Activated CD4-positive, alpha-beta T cell treated with anti-CD3 and anti-CD28 coated beads, Interleukin-2, Interleukin-6, amounts not matched to agents 100 ng/mL and 50 ng/mL, durations not matched to agents 16 hours and 8 hours (primary cell): ENCODE measurements around the gene FANCI.

Experiments
- DNase-seq: peaks from one replicate; pipeline ENCODE4 v3.0.0-alpha.2; 2020

The FANCI gene

DNA sequence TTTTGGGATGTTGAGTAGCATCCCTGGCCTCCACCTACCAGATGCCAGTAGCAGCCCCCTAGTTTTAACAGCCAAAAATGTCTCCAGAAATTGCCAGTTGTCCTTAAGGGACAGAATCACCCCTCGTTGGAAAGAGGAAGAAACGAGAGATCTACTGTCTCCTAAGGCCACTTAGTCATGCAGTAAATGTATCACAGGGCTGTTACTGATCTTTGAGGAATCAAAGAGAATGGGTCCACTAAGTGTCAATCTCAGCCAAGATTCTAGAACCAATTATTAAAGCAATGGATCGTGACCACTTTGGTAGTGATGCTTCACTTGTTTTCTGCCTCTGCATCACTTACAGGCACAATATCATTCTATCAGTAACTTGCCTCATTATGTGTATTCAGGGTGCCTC lies 64.5 kb downstream of the FANCI start:
- no peak for DNase-seq

DNA sequence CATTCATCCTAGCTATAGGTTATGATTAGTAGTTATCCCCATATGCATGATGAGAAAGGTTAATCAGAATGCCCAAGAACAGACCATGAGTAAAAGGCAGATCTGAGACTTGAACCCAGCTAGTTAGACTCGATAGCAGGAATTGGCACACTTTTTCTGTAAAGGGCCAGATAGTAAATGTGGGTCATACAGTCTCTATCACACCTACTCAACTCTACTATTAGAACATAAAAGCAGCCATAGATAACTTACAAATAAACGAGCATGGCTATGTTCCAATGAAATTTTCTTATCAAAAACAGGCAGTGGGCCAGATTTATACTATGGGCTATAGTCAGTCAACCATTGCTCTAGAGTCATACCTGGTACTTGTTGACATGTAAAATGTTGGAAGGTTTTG lies 66.2 kb downstream of the FANCI start:
- no peak for DNase-seq

DNA sequence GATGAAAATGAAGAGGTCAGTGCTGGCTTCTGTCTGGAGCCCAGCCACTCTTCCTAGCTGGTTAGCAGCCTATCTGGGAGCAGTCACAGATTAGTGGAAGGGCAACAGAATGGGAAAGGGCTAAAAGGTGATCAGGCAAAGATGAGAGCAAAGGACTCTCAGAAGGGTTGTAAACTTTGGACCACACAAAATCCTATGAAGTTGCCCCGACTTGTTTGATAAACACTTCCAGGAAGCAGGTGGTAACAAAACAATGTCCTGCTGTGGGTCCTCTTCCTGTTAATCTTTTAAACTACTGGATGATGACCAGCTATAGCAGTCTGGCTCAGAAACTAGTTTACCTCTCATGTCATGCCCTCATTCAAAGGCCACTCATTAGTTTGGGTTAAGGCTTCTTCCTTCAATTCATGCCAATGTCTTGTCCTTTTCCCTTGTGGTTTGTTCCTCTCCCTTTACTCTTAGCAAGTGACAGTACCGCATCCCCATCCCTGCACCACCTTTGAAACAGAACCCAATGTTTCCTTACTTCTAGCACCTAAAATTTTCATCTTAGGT lies 71.7 kb downstream of the FANCI start:
- DNase-seq, result no peak

DNA sequence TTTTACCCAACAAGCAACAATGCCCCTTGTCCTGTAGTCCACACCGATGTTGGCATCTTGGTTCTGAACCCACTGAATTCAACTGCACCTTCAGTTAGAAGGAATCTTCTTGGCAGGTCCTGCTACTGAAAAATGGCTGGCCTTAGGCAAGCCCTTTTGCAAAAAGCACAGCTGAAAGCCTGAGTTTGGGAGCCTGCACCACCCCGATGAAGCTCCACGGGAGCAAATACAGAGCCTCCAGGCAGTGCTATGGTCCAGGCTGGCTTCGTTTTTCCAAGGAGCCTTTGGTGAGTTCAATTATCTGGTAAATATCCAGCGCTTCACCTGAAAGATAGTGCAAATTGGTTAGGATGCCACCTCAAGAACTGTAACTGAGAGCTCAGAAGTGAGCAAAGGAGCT lies 72.7 kb downstream of the FANCI start:
- DNase-seq, result no peak

DNA sequence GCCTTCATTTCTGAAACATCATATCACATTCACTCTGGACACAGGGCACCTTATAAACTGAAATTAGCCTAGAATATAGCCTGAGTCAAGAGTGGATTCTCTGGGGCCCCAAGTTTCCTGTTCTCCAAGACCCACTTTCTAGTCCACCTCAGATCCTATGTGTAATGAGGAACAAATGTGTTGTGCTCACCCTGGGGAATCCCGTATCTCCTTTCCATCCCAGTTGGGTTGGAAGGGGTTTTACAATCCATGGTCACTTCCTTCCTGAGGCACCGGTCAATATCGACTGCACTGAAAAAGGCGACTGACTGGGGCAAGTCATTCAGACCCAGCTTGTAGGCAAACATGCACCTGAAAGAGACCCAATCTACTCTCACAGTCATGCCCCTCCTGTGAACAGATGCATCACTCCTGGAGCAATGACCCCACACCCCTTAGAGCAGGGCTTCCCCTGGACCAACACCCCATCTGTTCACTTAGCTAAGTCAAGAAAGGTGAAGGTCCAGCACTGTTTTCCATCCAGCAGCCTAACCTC lies 73.5 kb downstream of the FANCI start:
- DNase-seq, result no peak

DNA sequence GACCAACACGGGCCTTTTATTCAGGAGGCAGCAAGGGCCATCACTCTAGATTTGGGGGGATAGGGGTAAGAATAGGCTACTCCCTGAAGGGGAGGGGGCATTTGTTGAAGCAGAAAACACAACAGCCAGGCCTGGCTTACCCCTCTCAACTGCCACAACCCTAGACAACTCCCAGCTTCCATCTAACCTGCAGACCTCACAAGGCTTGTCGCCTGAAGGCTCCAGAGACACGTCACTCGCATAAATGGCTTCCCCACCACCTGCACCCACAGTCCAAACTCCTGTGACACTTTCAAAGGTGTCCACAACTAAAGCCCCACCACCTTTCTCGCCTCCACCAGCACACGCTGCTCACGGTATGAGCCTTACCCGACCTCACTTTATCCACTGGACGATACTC lies 75.9 kb downstream of the FANCI start:
- no peak for DNase-seq

DNA sequence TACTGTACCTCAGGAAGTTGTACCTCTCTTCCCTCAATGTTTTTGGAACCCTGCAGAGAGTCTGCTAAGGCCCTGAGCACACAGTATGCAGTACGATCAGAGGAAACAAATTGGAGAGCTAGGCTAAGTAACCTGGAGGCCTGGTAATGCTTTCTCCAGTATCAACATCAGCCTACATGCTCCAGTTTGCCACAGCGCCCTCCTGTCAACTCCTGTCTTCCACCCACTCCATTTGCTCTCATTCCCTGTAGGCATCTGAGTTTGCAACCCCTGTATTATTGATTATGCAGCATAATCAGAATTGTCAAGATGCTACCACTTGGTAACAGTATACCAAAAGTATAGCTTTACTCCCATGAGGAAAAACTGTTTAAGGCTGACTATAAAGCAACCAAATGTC lies 76.4 kb downstream of the FANCI start:
- no peak for DNase-seq

DNA sequence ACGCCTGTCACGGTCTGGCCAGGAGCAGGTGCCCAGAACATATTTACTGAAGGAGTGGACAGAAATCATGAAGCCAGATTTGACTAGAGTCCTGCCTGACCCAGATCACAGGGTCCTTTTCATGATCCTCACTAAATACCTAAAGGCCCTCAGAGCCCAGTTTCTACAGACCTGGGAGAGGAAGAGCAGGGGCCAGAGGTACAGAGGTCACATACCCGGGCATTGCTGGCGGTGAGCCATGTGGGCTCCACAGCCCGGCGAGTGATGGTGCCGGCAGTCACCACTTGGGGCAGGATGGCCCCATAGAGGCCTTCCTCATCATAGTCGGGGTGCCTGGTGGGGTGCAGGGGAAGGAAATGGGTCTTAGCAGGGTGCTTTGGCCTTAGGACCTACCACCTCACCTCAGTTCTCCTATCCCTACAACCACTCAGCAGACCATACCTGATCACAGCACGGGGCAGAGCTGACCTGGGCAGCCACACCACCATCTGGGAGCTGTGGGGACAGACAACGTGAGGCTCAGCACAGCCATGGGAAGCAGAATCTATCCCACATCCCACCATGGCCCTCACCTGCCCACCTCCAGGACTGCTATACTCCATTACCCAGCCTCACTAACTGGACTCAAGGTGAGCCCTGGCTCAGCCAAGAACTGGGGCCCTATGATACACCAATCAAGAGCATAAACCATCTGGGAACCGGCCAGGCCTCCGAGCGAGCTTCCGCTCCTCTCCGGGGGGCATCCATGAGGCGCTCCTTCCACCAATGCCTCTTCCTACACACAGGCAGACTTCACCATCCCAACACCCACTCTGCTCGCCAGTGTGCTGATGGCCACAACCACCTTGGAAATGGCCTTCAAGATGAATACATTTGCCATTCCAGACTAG lies 78.0 kb downstream of the FANCI start:
- DNase-seq, result no peak

DNA sequence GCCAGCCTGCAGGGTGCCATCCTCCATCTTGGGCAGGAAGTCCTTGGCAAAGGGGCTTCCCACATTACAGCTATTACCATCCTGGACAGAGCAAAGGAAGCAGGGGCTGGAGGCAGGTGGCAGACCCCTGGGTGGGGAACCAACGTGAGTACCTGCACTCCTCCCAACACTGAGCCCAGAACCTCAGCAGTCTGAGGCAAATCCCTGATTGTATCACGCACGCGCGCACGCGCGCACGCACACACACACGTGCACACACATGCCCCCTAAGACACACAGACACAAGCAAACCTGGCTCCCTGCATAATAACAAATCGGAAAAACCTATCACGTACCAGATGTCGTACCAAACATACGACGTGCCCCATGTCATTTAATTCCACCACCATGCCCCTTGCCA lies 79.0 kb downstream of the FANCI start:
- no peak for DNase-seq

DNA sequence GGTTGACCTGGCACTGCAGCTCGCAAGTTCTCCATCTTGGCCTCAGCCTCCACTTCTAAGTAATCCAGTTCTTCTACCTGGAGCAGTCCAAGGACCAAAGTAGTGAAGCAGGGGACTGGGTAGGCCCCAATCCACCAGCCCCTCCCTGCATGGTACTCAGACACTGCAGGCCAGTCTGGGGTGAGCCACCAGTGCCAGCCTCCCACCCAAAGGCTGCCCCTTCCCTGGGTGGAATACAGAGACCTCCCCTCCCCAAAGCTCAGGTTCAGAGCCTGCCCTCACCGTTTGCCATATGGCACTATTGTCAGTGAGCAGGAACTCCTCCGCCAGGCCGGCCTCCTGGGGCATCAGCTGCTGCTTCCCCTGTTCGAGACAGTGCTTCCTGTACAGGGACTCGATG lies 80.0 kb downstream of the FANCI start:
- no peak for DNase-seq

DNA sequence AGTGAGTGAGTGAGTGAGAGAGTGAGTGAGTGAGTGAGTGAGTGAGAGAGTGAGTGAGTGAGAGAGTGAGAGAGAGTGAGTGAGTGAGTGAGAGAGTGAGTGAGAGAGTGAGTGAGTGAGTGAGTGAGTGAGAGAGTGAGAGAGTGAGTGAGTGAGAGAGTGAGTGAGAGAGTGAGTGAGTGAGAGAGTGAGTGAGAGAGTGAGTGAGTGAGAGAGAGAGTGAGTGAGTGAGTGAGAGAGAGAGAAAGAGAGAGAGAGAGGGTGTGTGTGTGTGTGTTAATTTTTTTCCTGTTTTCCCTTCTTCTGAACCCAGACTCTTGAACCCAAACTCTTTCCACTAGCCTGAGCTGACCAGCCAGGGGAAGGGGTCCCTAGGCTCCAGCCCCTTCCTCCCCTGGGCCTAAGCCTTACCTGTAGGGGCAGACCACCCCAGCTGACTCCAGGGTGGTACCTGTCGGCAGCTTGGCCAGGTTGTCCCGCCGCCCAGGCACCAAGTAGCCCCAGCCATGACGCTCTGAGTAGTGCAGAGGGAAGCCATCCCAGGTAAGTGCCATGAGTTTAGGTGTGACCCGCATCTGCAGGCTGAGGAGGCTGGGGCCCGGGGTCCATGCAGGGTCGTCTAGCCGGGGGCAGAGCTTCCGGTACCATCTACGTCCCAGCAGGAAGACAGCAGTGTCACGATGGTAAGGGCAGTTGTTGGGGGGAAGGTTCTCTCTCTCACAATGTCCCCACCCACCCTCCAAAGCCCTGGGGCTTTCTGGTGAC lies 81.4 kb downstream of the FANCI start:
- DNase-seq, result no peak

DNA sequence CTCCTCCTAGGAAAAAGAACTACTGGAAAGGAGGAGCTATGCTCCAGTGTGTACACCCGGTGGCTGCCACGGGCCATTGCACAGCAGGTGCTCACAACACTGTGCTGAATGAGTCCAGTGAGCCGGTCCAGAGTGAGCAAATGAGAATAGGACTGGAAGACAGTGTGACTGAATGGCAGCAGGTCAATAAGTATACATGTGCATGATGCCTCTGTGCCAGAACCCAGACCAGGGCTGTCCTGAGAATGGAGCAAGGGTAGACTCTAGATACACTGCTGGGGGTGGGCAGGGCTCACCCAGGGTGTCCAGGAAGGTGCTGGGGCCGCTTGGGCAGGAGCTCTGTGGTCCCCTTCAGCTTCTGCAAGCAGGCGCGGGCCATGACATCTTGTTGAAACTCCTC lies 82.5 kb downstream of the FANCI start:
- DNase-seq, result no peak

DNA sequence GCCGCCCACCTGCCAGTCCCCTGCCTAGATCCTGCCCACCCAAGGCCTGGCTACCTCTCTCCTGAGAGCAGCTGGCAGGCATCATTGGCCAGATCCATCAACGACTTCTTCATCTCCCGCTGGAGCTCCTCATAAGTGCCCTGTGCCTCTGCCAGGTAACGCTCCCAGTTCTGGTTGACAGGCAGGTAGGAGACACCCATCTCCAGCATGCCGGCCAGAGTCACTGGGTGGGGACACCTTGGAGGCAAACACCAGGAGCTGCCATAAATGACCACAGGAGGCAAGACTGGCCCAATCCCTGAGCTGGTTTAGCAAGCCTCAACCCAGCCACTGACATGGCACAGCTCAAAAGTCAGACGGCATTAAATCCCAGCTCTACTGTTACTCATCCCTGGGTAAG lies 83.3 kb downstream of the FANCI start:
- DNase-seq, result no peak

DNA sequence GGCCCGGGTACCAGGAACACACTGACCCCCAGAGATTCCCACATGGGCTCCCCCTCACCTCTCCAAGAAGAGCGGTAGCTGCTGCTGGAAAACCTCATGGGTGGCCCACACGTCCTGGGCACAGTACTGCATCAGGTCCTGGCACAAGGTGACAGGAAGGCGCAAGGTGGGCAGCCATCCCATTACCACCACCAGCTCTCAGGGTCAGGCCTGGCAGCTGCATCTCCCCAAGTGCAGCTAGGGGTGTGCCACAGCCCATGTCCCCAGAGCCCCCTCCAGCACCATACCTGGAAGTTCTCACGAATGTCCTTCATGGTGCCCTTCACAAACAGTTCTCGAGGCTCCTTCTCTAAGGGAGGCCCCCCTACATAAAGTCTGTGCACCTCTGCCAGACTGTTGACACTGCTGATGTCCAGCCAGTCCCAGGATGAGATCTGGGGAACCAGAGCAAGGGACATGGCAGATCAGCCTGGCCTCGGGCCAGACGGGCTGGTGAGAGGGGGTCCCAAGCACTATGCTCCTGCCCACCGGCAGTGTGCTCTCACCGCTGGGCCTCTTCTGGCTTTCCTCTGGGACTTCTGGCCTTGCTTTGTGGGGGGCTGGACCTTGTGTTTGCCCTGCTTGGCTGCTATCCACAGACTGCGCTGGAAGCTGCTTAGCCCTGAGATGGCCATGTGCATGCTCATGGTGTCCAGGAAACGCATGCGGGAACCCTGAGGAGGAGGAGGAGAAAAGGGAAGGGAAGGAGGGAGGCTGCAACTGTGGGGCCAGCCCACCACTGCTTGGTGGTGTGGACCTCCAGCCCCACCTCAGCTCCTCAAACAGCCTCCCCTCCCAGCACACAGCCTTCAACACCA lies 84.8 kb downstream of the FANCI start:
- no peak for DNase-seq

DNA sequence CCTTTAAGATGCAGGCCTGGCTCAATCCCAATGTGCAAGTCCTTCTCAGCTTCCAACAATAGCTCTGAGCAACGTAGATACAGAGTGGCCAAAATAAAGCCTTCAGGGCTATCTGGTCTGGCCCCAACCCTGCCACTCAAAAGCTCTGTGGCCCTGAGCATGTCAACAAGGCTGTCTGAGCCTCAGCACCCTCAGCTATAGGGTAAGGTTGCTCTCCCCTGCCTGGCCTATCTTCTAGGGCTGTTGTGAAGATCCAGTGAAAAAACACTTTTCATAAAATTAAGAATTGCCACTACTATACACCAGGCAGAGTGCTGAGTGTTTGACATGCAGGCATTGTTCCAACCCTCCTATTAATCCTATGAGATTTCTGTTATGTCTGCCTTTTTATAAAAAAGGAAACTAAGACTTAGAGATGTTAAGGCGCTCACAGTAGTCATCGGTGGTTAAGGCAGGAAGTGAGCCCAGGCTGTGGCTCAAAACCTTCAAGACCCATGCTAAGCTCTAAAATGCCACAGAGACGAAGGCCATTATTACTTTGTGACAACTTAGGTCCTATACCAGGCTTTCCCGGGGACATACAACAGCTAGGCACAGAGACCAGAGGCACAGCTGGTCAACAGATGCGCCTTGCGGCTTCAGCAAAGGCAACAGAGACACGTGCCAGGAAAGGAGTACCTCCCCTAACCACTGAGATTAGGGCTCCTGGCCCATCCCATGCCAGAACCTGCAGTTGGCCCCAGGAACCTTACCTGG lies 85.7 kb downstream of the FANCI start:
- DNase-seq, result peak; percentile 66

DNA sequence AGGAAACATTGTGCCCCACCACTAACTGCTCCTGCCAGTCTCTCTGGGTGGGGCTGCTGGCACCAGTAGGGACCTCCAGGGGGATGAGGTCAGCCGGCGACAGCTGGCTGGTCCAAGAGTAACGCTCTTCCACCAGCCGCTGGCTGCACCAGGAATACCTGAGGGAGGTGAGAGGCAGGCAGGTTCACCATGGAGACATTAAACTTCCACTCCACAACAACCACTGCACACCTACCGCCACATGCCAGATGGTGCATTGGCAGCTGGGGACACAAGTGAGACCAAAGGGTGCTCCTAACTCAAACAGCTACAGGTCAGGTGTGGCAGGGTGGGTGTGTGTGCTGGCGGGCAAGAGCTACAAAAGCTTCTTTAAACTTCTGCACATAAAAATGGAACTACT lies 86.3 kb downstream of the FANCI start:
- DNase-seq, result no peak

DNA sequence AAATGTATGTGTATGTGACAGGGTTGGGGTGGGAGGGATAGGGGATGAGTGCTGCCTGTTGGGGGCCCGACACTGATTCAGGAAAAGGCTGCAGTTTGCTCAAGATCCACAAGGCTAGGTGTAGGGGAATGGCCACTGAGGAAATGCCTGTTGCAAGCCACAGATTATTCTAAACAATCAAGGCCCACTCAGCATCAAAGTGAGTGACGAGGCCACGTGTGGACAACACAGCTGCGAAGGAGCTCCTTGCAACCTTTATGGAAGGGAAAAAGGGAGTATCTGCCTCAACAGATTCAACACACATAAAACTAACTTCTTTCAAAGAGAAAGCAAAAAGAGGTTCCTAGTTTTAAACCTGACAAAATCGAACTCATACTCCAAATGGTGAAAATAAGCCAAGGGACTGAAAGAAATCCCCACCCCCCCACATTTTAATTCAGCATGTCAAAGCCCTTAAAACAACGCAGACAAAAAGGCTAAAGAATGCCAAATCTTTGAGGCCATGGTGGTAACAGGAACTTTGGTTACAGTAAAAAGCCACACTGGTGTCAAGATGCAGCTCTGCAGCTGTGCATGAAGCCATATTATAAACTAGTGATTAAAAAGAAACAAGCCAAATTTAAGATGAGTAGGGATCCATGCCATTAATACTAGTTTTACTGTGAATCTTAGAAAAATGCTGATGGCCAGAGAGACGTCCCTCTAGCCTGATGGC lies 87.3 kb downstream of the FANCI start:
- DNase-seq, result no peak

DNA sequence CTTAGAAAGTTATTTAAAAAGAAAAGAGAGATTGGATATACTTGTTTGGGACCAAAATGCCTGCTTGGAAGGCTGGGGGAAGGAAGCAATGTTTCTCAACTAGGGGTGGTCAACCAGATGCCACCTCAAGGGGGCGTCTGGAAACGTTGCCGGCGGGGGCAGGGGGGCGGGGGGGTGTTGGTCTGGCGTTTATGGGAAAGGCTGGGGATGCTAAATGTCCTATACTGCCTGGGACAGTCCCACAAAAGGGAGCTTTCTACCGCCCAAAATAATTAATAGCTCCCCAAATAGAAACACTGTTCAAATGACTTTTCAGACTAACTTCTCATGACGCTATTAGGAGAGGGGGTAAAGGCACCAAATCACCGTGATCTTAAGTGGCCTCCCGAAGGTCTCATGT lies 88.7 kb downstream of the FANCI start:
- DNase-seq, result peak; percentile 44

DNA sequence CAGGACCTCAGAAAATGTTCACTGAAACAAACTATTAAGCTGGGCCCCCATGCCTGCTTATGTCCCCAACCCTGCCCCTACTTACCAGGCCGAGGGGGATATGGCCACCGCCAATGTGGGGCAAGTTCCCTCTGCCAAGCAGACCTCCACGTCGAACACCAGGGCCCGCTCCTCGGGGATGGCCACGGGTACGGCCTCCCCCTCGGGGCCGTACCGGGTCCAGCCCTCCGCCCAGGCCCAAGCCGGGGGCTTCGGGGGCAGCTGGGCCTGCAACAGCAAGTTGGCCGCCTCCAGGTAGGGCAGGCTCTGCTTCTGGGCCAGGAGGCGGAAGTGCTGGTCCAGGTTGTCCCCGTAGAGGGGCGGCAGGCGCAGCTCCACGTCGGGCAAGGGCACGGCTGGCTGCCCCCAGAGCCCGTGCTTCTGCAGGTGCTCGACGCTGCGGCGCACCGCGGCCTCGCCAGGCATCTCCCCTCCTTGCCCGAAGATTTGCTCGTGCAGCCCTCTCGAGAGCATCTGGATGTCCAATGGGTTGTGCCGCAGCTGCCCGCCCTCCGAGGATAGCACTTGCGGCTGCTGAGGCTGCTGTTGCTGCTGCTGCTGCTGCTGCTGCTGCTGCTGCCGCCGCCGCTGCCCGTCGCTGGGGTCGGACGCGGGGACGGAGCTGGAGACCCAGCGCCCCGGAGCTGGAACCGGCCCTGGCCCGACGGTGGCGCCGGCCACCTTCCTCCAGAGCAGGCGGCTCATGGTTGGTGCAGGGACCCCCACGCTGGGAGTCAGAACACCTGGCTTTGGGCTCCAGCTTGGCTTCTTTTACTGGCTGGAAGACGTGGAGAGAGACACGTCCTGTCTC lies 89.5 kb downstream of the FANCI start:
- no peak for DNase-seq

DNA sequence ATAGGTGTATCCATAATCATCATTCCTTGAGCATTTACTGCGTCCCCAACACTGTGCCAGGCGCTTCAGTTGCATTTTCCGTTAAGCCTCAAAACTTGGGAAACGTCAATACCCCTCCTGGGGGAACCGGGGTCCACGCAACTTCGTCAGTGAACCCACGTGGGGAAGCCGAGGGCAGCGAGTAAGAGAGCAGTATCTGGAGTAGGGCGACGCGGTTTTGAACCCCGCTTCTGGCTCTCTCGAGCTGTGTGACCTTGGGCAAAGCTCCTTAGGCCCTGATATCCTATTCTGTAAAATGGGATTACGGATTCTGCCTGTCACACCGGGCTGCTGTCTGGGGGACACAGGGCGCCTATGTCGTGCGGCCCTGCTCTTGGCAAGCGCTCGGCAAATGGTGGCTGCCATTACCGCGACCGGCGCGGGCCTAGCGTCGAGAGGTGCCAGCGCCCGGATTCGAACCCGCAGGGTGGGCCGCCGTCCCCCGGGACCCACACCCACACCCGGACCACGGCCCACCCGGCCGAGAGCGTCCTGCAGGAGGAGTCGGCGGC lies 90.3 kb downstream of the FANCI start:
- DNase-seq, result no peak
